B cell (primary cell): ENCODE measurements around the gene RTBDN. TPM values are rescaled to one million over a fixed set of nuclear protein-coding genes. Genes with fewer than 3 reads are reported as not detected.

ENCODE experiments used
- ATAC-seq: fragments of 200-7000 bp; cut with Tn5 transposase; one replicate; pipeline ENCODE4 v1.10.0; 2021; ENCODE audit warnings: low read depth, mild to moderate bottlenecking, moderate number of reproducible peaks, moderate library complexity
- CTCF ChIA-PET: fragments of 350-600 bp; sonication (Branson Sonifier 250); formaldehyde crosslinking; loops from one replicate; lab custom pipeline; 2021; ENCODE audit warnings: antibody characterized with exemption, inconsistent platforms; lab: Charles Lee
- POLR2A ChIA-PET: fragments of 350-600 bp; sonication (Branson Sonifier 250); formaldehyde crosslinking; loops from one replicate; lab custom pipeline; 2021; ENCODE audit warnings: antibody characterized with exemption; lab: Charles Lee
- DNase-seq: peaks from one replicate; pipeline ENCODE4 v3.0.0; 2013
- H2AFZ ChIP-seq: 2 replicates; pipeline ENCODE4 v1.6.1; 2012; ENCODE audit warnings: mild to moderate bottlenecking, low read depth, low read length; ENCODE audit not compliant: insufficient read depth, poor library complexity, severe bottlenecking
- H3K27ac ChIP-seq, 2 donors: 1 replicate in 1 of 2; 2 replicates in 1 of 2; pipeline ENCODE4 v1.5.1; 2012 to 2013; ENCODE audit warnings: low read length in 2 of 2, mild to moderate bottlenecking in 2 of 2, moderate library complexity in 1 of 2
- H3K27me3 ChIP-seq, 4 experiments: fragments of 200-600 bp in 1 of 4; sonication (generic) in 1 of 4; replicated peaks in 1 of 4; 1 replicate in 2 of 4; 2 replicates in 2 of 4; pipeline versions ENCODE4 v1.6.1 to v1.7.0; 2013 to 2016; ENCODE audit warnings: low read length in 3 of 4, mild to moderate bottlenecking in 2 of 4, mixed read lengths in 1 of 4, moderate library complexity in 1 of 4; ENCODE audit not compliant: insufficient read depth in 4 of 4, control insufficient read depth in 3 of 4; ENCODE audit errors: control extremely low read depth in 1 of 4
- H3K36me3 ChIP-seq, 2 experiments: replicated peaks in 1 of 2; 1 replicate in 1 of 2; 2 replicates in 1 of 2; pipeline versions ENCODE4 v1.6.1 to v1.7.1; 2013; ENCODE audit warnings: low read length in 1 of 2; ENCODE audit not compliant: insufficient read depth in 2 of 2, control insufficient read depth in 1 of 2; ENCODE audit errors: control extremely low read depth in 1 of 2, extremely low read depth in 1 of 2
- H3K4me1 ChIP-seq, 2 donors: fragments of 200-600 bp in 1 of 2; sonication (generic) in 1 of 2; 1 replicate in 1 of 2; 2 replicates in 1 of 2; pipeline versions ENCODE4 v1.5.1 to v1.6.1; 2013 to 2017; ENCODE audit warnings: low read length in 2 of 2; ENCODE audit not compliant: control insufficient read depth in 2 of 2, insufficient read depth in 2 of 2
- H3K4me2 ChIP-seq: replicated peaks from 2 replicates; pipeline ENCODE3; 2012; ENCODE audit warnings: mild to moderate bottlenecking, low read depth, low read length; ENCODE audit not compliant: poor library complexity, severe bottlenecking
- H3K4me3 ChIP-seq, 5 experiments: fragments of 200-600 bp in 1 of 5; sonication (generic) in 1 of 5; 1 replicate in 3 of 5; 2 replicates in 2 of 5; pipeline versions ENCODE4 v1.5.1 to v1.7.0; 2011 to 2016; ENCODE audit warnings: low read length in 4 of 5, mild to moderate bottlenecking in 4 of 5, low read depth in 2 of 5, control low read depth in 1 of 5, moderate library complexity in 1 of 5; ENCODE audit not compliant: insufficient read depth in 1 of 5; ENCODE audit errors: control extremely low read depth in 1 of 5, extremely low read depth in 1 of 5
- H3K79me2 ChIP-seq: fragments of 200-600 bp; sonication (generic); one replicate; pipeline ENCODE4 v1.6.0; 2016; ENCODE audit warnings: low read length; ENCODE audit not compliant: control insufficient read depth, insufficient read depth
- H3K9ac ChIP-seq: fragments of 200-600 bp; sonication (generic); 2 replicates; pipeline ENCODE4 v1.6.1; 2017; ENCODE audit warnings: mild to moderate bottlenecking, low read length, moderate library complexity
- H3K9me3 ChIP-seq, 3 donors: one replicate each; pipeline versions ENCODE4 v1.6.1 to v1.7.1; 2013; ENCODE audit warnings: low read length in 2 of 3; ENCODE audit not compliant: control insufficient read depth in 2 of 3, insufficient read depth in 1 of 3; ENCODE audit errors: control extremely low read depth in 1 of 3
- H4K20me1 ChIP-seq: 2 replicates; pipeline ENCODE4 v1.6.0; 2012; ENCODE audit warnings: mild to moderate bottlenecking, low read length; ENCODE audit not compliant: insufficient read depth, control insufficient read depth, poor library complexity, severe bottlenecking
- H3K27ac Mint-ChIP-seq: one replicate; pipeline ENCODE4 v1.8.0; 2021; ENCODE audit warnings: mixed read lengths
- H3K27me3 Mint-ChIP-seq: one replicate; pipeline ENCODE4 v1.8.0; 2021; ENCODE audit warnings: mixed read lengths
- H3K4me1 Mint-ChIP-seq: one replicate; pipeline ENCODE4 v1.8.0; 2021; ENCODE audit warnings: mixed read lengths
- H3K4me3 Mint-ChIP-seq: one replicate; pipeline ENCODE4 v1.8.0; 2021; ENCODE audit warnings: mixed read lengths
- H3K9me3 Mint-ChIP-seq: one replicate; pipeline ENCODE4 v1.8.0; 2022; ENCODE audit warnings: mixed read lengths; ENCODE audit not compliant: insufficient read depth
- EZH2 ChIP-seq: IDR thresholded peaks from 2 replicates; pipeline ENCODE4 v1.6.1; 2012; ENCODE audit warnings: borderline replicate concordance, low read depth, mild to moderate bottlenecking, moderate library complexity, low read length; ENCODE audit not compliant: insufficient read depth, poor library complexity, severe bottlenecking
- WGBS: methylation state at CpG from one replicate; pipeline ENCODE4 v1.1.5; 2013; ENCODE audit warnings: missing lambda C conversion rate; ENCODE audit not compliant: insufficient coverage; 5-methylcytosine and 5-hydroxymethylcytosine counted together
- intact Hi-C: fragments of 100-400 bp; cut with micrococcal nuclease; formaldehyde crosslinking; loops from one replicate; pipeline ENCODE4 v1.10.0; 2022
- polyA plus RNA-seq: library from polyadenylated mRNA; depleted of rRNA; stranded (reverse); fragments of >200 nt; gene quantifications from 2 replicates; pipeline ENCODE4 v1.2.3, GENCODE V29; 2012
- total RNA-seq, 2 donors: library from RNA; stranded (reverse); fragments of 120-200 nt in 1 of 2; gene quantifications; 1 replicate in 1 of 2; 2 replicates in 1 of 2; pipeline versions ENCODE4 v1.2.3 to v1.2.4, GENCODE V29; 2013 to 2022
- TF ChIP-seq, protein P1 (sequence below): fragments of 200-600 bp; IDR thresholded peaks from one replicate; pipeline ENCODE4 v1.8.0; 2022; ENCODE audit warnings: antibody characterized with exemption, mild to moderate bottlenecking

Gene RTBDN
- total and polyA plus RNA-seq, 2 donors (not counting 1 experiment from before 2014, with no cell fraction given), result not detected

DNA sequence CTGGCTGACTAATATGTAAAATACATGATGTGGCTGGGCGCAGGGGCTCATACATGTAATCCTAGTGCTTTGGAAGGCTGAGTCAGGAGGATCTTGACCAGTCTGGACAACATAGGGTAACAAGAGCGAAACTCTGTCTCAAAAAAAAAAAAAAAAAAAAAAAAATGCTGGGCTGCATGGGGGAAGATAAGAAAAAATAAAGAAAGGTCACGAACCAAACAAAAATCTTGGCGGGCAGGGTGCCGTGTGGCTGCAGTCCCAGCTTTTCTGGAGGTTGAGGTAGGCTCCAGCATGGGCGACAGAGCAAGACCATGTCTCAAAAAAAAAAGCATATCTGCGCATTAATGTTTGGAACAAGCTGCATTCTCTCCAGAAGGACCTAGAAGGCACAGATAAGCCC, 19.3 kb downstream of the RTBDN start:
- Mint-ChIP-seq H3K27me3 (no peaks in the 10 kb centered on the region), H3K4me1 (no peaks in the 10 kb centered on the region), H3K4me3 (no peak overlapping the region), H3K9me3 (no peaks in the 10 kb centered on the region), H3K27ac (no peak overlapping the region)
- H3K4me1 ChIP-seq, result no peaks in the 10 kb centered on the region
- no peaks in the 10 kb centered on the region for H3K9me3 ChIP-seq
- DNase-seq, result no peak
- ATAC-seq, result no peak
- no peak overlapping the region for H3K27ac ChIP-seq
- no peaks in the 10 kb centered on the region for H3K79me2 ChIP-seq
- no peak overlapping the region for H3K4me2 ChIP-seq
- H2AFZ ChIP-seq, result no peak overlapping the region
- no peaks in the 10 kb centered on the region for H4K20me1 ChIP-seq
- TF ChIP-seq, protein P1, sequence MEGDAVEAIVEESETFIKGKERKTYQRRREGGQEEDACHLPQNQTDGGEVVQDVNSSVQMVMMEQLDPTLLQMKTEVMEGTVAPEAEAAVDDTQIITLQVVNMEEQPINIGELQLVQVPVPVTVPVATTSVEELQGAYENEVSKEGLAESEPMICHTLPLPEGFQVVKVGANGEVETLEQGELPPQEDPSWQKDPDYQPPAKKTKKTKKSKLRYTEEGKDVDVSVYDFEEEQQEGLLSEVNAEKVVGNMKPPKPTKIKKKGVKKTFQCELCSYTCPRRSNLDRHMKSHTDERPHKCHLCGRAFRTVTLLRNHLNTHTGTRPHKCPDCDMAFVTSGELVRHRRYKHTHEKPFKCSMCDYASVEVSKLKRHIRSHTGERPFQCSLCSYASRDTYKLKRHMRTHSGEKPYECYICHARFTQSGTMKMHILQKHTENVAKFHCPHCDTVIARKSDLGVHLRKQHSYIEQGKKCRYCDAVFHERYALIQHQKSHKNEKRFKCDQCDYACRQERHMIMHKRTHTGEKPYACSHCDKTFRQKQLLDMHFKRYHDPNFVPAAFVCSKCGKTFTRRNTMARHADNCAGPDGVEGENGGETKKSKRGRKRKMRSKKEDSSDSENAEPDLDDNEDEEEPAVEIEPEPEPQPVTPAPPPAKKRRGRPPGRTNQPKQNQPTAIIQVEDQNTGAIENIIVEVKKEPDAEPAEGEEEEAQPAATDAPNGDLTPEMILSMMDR, result no peak
- no peak for TF ChIP-seq EZH2
- ChIA-PET CTCF (interaction anchor here (1.5 to 2.1 kb wide), 3 partner anchors 10 to 49 kb away, joined by 3 to 9 read pairs (median 5); no protein-coding TSS in a partner anchor), POLR2A (no interaction called here)
- intact Hi-C loops, result no loop called here
- H3K36me3 ChIP-seq, result peaks cover 3 to 5% of the 10 kb centered on the region in 2 experiments
- WGBS, result 98% methylated on average over 5 of the region's 7 CpGs
- H3K27me3 ChIP-seq, result no peaks in the 10 kb centered on the region
- H3K9ac ChIP-seq, result no peak overlapping the region
- H3K4me3 ChIP-seq, result no peak overlapping the region
